ENCODE results near the gene NTMT2.

Gene NTMT2

GRCh38 chr1:170175041-170175440, 29.3 kb downstream of the NTMT2 start:
- DNase-seq (ENCODE audit: insufficient read length, low spot score) (no peak), FAIRE-seq (no peak)
- TF ChIP-seq TAF1 (IDR thresholded peaks at IDR 0.05; ENCODE audit: low read depth, low read length) (no peak), PAX5 (IDR thresholded peaks at IDR 0.05; ENCODE audit: insufficient read depth, low read length, severe bottlenecking) (no peak), POLR2A (IDR thresholded peaks at IDR 0.05; ENCODE audit: low read depth, low read length) (no peak), POLR2AphosphoS5 (IDR thresholded peaks at IDR 0.05; ENCODE audit: low read depth, low read length) (no peak), SPI1 (IDR thresholded peaks at IDR 0.05; ENCODE audit: low read depth, low read length) (no peak), POU2F2 (IDR thresholded peaks at IDR 0.05; ENCODE audit: low read depth, low read length) (no peak)

- TF ChIP-seq POU2F2 (IDR thresholded peaks at IDR 0.05; ENCODE audit: low read depth, low read length) (no peak), PAX5 (IDR thresholded peaks at IDR 0.05; ENCODE audit: insufficient read depth, low read length, severe bottlenecking) (no peak)
- DNase-seq (ENCODE audit: insufficient read length, low spot score) (no peak), FAIRE-seq (no peak)
These were observed 29.7 kb downstream of the NTMT2 start for GRCh38 chr1:170175484-170175883.

GRCh38 chr1:170176772-170177171, 31.0 kb downstream of the NTMT2 start:
- TF ChIP-seq POU2F2 (IDR thresholded peaks at IDR 0.05; ENCODE audit: low read depth, low read length) (no peak), POLR2A (IDR thresholded peaks at IDR 0.05; ENCODE audit: low read depth, low read length) (no peak), PAX5 (IDR thresholded peaks at IDR 0.05; ENCODE audit: insufficient read depth, low read length, severe bottlenecking) (no peak), SPI1 (IDR thresholded peaks at IDR 0.05; ENCODE audit: low read depth, low read length) (no peak), TAF1 (IDR thresholded peaks at IDR 0.05; ENCODE audit: low read depth, low read length) (no peak), POLR2AphosphoS5 (IDR thresholded peaks at IDR 0.05; ENCODE audit: low read depth, low read length) (no peak)
- DNase-seq (ENCODE audit: insufficient read length, low spot score) (no peak), FAIRE-seq (no peak)

- DNase-seq (ENCODE audit: insufficient read length, low spot score) (no peak), FAIRE-seq (no peak)
- TF ChIP-seq POU2F2 (IDR thresholded peaks at IDR 0.05; ENCODE audit: low read depth, low read length) (no peak), POLR2AphosphoS5 (IDR thresholded peaks at IDR 0.05; ENCODE audit: low read depth, low read length) (no peak), POLR2A (IDR thresholded peaks at IDR 0.05; ENCODE audit: low read depth, low read length) (no peak), SPI1 (IDR thresholded peaks at IDR 0.05; ENCODE audit: low read depth, low read length) (no peak), TAF1 (IDR thresholded peaks at IDR 0.05; ENCODE audit: low read depth, low read length) (no peak), PAX5 (IDR thresholded peaks at IDR 0.05; ENCODE audit: insufficient read depth, low read length, severe bottlenecking) (no peak)
These were observed 36.7 kb downstream of the NTMT2 start for GRCh38 chr1:170182442-170182841.

GRCh38 chr1:170192546-170192945, 46.8 kb downstream of the NTMT2 start:
- DNase-seq (ENCODE audit: insufficient read length, low spot score) (no peak), FAIRE-seq (no peak)
- TF ChIP-seq SPI1 (IDR thresholded peaks at IDR 0.05; ENCODE audit: low read depth, low read length) (no peak), PAX5 (IDR thresholded peaks at IDR 0.05; ENCODE audit: insufficient read depth, low read length, severe bottlenecking) (no peak), POLR2A (IDR thresholded peaks at IDR 0.05; ENCODE audit: low read depth, low read length) (no peak), POLR2AphosphoS5 (IDR thresholded peaks at IDR 0.05; ENCODE audit: low read depth, low read length) (no peak), TAF1 (IDR thresholded peaks at IDR 0.05; ENCODE audit: low read depth, low read length) (no peak), POU2F2 (IDR thresholded peaks at IDR 0.05; ENCODE audit: low read depth, low read length) (no peak)

GRCh38 chr1:170194451-170194850, 48.7 kb downstream of the NTMT2 start:
- no peak for DNase-seq (ENCODE audit: insufficient read length, low spot score)
- TF ChIP-seq TAF1 (IDR thresholded peaks at IDR 0.05; ENCODE audit: low read depth, low read length) (no peak), PAX5 (IDR thresholded peaks at IDR 0.05; ENCODE audit: insufficient read depth, low read length, severe bottlenecking) (no peak), POU2F2 (IDR thresholded peaks at IDR 0.05; ENCODE audit: low read depth, low read length) (no peak), POLR2AphosphoS5 (IDR thresholded peaks at IDR 0.05; ENCODE audit: low read depth, low read length) (no peak), SPI1 (IDR thresholded peaks at IDR 0.05; ENCODE audit: low read depth, low read length) (no peak), POLR2A (IDR thresholded peaks at IDR 0.05; ENCODE audit: low read depth, low read length) (no peak)

GRCh38 chr1:170196490-170197236, 50.9 kb downstream of the NTMT2 start:
- TF ChIP-seq POLR2A (IDR thresholded peaks at IDR 0.05; ENCODE audit: low read depth, low read length) (no peak), TAF1 (IDR thresholded peaks at IDR 0.05; ENCODE audit: low read depth, low read length) (no peak), POLR2AphosphoS5 (IDR thresholded peaks at IDR 0.05; ENCODE audit: low read depth, low read length) (no peak)
- FAIRE-seq (no peak), DNase-seq (ENCODE audit: insufficient read length, low spot score) (no peak)

More at GRCh38 chr1:170194451-170194850, 48.7 kb downstream of the NTMT2 start:
- no peak for FAIRE-seq

- DNase-seq (ENCODE audit: insufficient read length, low spot score) = no peak
- no peak for TF ChIP-seq PAX5 (IDR thresholded peaks at IDR 0.05; ENCODE audit: insufficient read depth, low read length, severe bottlenecking)
- no peak for TF ChIP-seq POLR2A (IDR thresholded peaks at IDR 0.05; ENCODE audit: low read depth, low read length)
- no peak for TF ChIP-seq POLR2AphosphoS5 (IDR thresholded peaks at IDR 0.05; ENCODE audit: low read depth, low read length)
- no peak for TF ChIP-seq TAF1 (IDR thresholded peaks at IDR 0.05; ENCODE audit: low read depth, low read length)
- TF ChIP-seq SPI1 (IDR thresholded peaks at IDR 0.05; ENCODE audit: low read depth, low read length) = no peak
- TF ChIP-seq POU2F2 (IDR thresholded peaks at IDR 0.05; ENCODE audit: low read depth, low read length) = no peak
These were observed 52.3 kb downstream of the NTMT2 start for GRCh38 chr1:170198090-170198489.

GRCh38 chr1:170198584-170198983, 52.8 kb downstream of the NTMT2 start:
- FAIRE-seq (no peak), DNase-seq (ENCODE audit: insufficient read length, low spot score) (no peak)
- no peak for TF ChIP-seq TAF1 (IDR thresholded peaks at IDR 0.05; ENCODE audit: low read depth, low read length)
- TF ChIP-seq SPI1 (IDR thresholded peaks at IDR 0.05; ENCODE audit: low read depth, low read length) = no peak
- TF ChIP-seq PAX5 (IDR thresholded peaks at IDR 0.05; ENCODE audit: insufficient read depth, low read length, severe bottlenecking) = no peak
- TF ChIP-seq POLR2AphosphoS5 (IDR thresholded peaks at IDR 0.05; ENCODE audit: low read depth, low read length) = no peak
- no peak for TF ChIP-seq POU2F2 (IDR thresholded peaks at IDR 0.05; ENCODE audit: low read depth, low read length)

More at GRCh38 chr1:170198090-170198489, 52.3 kb downstream of the NTMT2 start:
- no peak for FAIRE-seq

GRCh38 chr1:170200161-170200560, 54.4 kb downstream of the NTMT2 start:
- TF ChIP-seq POLR2A (IDR thresholded peaks at IDR 0.05; ENCODE audit: low read depth, low read length) (no peak), POLR2AphosphoS5 (IDR thresholded peaks at IDR 0.05; ENCODE audit: low read depth, low read length) (no peak), POU2F2 (IDR thresholded peaks at IDR 0.05; ENCODE audit: low read depth, low read length) (no peak), SPI1 (IDR thresholded peaks at IDR 0.05; ENCODE audit: low read depth, low read length) (no peak), PAX5 (IDR thresholded peaks at IDR 0.05; ENCODE audit: insufficient read depth, low read length, severe bottlenecking) (no peak), TAF1 (IDR thresholded peaks at IDR 0.05; ENCODE audit: low read depth, low read length) (no peak)
- FAIRE-seq = no peak
- DNase-seq (ENCODE audit: insufficient read length, low spot score) = no peak
